HepG2 (cell line): Measurements from ENCODE around the gene RTP2. TPM values are rescaled to one million over a fixed set of nuclear protein-coding genes. Genes with fewer than 3 reads are reported as not detected.

Source experiments
- CCDC6 ChIP-seq: sonication (generic); formaldehyde crosslinking; IDR thresholded peaks from 2 replicates; pipeline ENCODE4 v1.8.1; 2022; ENCODE audit warnings: mild to moderate bottlenecking, missing genetic modification reagents, moderate library complexity
- HMGA1 ChIP-seq: sonication (generic); formaldehyde crosslinking; conservative IDR thresholded peaks from 2 replicates; pipeline ENCODE4 v1.4.0; 2020; ENCODE audit warnings: missing genetic modification reagents
- MED8 ChIP-seq: sonication (generic); formaldehyde crosslinking; IDR thresholded peaks from 2 replicates; pipeline ENCODE4 v1.8.1; 2023; ENCODE audit warnings: mild to moderate bottlenecking, missing genetic modification reagents; ENCODE audit not compliant: insufficient replicate concordance
- RXRA ChIP-seq: sonication (generic); formaldehyde crosslinking; IDR thresholded peaks from 2 replicates; pipeline ENCODE4 v1.5.1; 2020; ENCODE audit warnings: missing genetic modification reagents
- SP4 ChIP-seq: sonication (generic); formaldehyde crosslinking; IDR thresholded peaks from 2 replicates; pipeline ENCODE4 v1.8.1; 2023; ENCODE audit warnings: mild to moderate bottlenecking, missing genetic modification reagents
- TBL1XR1 ChIP-seq: fragments of 150-350 bp; IDR thresholded peaks from 2 replicates; pipeline ENCODE4 v1.6.1; 2014; ENCODE audit warnings: borderline replicate concordance, low read length; ENCODE audit not compliant: partially characterized antibody
- ZNF367 ChIP-seq: sonication (generic); formaldehyde crosslinking; IDR thresholded peaks from 2 replicates; pipeline ENCODE4 v1.4.0; 2020; ENCODE audit warnings: missing genetic modification reagents, borderline replicate concordance
- ZNF614 ChIP-seq: IDR thresholded peaks from 2 replicates; pipeline ENCODE4 v1.6.1; 2018; ENCODE audit warnings: missing biosample characterization, missing genetic modification reagents, inconsistent platforms, borderline replicate concordance
- ZNF790 ChIP-seq: sonication (generic); formaldehyde crosslinking; IDR thresholded peaks from 2 replicates; pipeline ENCODE4 v1.8.0; 2022; ENCODE audit warnings: missing genetic modification reagents, mild to moderate bottlenecking, borderline replicate concordance
- polyA plus RNA-seq, 8 experiments: library from polyadenylated mRNA; depleted of rRNA in 3 of 8; stranded (reverse) in 7 of 8; unstranded in 1 of 8; fragments of >200 nt; fragmentation: Illumina TruSeq in 4 of 8; extraction: Trizol in 4 of 8; gene quantifications; 2 replicates each; pipeline versions ENCODE4 v1.2.1 to v1.2.3, GENCODE V29; 2011 to 2016; ENCODE audit warnings: low read depth in 4 of 8, missing spikeins in 1 of 8, mixed read lengths in 1 of 8; ENCODE audit not compliant: insufficient read depth in 1 of 8
- total RNA-seq, 5 experiments: library from RNA; depleted of rRNA; stranded (reverse); fragments of >200 nt; fragmentation: Illumina TruSeq; extraction: Trizol; gene quantifications; 2 replicates each; pipeline ENCODE4 v1.2.3, GENCODE V29; 2016; ENCODE audit warnings: low read depth in 1 of 5
- TF ChIP-seq, protein P1 (sequence below): sonication (generic); formaldehyde crosslinking; IDR thresholded peaks from 2 replicates; pipeline ENCODE4 v1.5.1; 2020; ENCODE audit warnings: mild to moderate bottlenecking, moderate library complexity, missing genetic modification reagents
- TF ChIP-seq, protein P2 (sequence below): sonication (generic); formaldehyde crosslinking; IDR thresholded peaks from 2 replicates; pipeline ENCODE4 v1.9.0; 2022; ENCODE audit warnings: missing genetic modification reagents, mild to moderate bottlenecking, borderline replicate concordance
- TF ChIP-seq, protein P3 (sequence below), 2 experiments: sonication (generic) in 1 of 2; formaldehyde crosslinking in 1 of 2; IDR thresholded peaks; 2 replicates each; pipeline versions ENCODE4 v1.4.0 to v1.6.1; 2018 to 2020; ENCODE audit warnings: missing genetic modification reagents in 2 of 2, borderline replicate concordance in 1 of 2, low read depth in 1 of 2, mild to moderate bottlenecking in 1 of 2, missing biosample characterization in 1 of 2
- TF ChIP-seq, protein P4 (sequence below): sonication (generic); formaldehyde crosslinking; IDR thresholded peaks from one replicate; pipeline ENCODE4 v1.5.1; 2020; ENCODE audit warnings: mild to moderate bottlenecking, missing genetic modification reagents; ENCODE audit errors: not compliant biosample characterization

RTP2 gene
- total and polyA plus RNA-seq, 2 of the 13 experiments (the other 11 are each of a cell fraction or from before 2014, with no cell fraction given) = not detected

DNA sequence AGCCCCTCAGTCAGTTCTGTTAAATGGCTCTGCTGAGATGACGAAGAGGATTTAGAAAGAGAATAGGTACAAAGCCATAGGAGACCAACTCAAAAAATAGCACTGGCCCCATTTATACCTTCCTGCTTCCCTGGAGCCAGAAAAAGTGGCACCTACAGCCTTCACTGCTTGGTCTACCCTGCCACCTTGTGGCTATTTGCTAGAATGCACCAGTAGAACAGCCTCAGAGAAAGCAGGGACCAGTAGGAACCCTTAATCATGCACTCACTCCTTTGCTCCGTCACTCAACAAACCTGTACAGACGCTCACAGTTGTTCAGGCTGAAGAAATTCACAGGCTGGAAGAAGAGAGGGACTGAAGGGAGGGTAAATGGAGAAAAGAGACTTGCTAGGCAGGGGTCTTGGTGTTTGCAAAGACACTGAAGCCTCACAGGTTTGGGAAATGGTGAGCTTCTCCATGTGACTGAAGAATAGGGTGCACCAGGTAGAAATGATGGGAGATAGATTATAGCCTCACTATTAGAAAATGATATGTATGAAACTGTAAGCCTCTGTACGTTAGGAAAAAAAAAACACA, 12.1 kb upstream of the RTP2 start (continued):
- TF ChIP-seq, protein P1, sequence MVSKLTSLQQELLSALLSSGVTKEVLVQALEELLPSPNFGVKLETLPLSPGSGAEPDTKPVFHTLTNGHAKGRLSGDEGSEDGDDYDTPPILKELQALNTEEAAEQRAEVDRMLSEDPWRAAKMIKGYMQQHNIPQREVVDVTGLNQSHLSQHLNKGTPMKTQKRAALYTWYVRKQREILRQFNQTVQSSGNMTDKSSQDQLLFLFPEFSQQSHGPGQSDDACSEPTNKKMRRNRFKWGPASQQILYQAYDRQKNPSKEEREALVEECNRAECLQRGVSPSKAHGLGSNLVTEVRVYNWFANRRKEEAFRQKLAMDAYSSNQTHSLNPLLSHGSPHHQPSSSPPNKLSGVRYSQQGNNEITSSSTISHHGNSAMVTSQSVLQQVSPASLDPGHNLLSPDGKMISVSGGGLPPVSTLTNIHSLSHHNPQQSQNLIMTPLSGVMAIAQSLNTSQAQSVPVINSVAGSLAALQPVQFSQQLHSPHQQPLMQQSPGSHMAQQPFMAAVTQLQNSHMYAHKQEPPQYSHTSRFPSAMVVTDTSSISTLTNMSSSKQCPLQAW (CRISPR knock-in tag) = 0 out of 2 replicates have a peak, but pooled peaks have one; percentile 15
- TF ChIP-seq SP4 = no peak
- TF ChIP-seq ZNF367 (CRISPR knock-in tag) = no peak
- TF ChIP-seq CCDC6 (CRISPR knock-in tag) = no peak
- TF ChIP-seq ZNF790 (CRISPR knock-in tag) = no peak
- TF ChIP-seq, protein P2, sequence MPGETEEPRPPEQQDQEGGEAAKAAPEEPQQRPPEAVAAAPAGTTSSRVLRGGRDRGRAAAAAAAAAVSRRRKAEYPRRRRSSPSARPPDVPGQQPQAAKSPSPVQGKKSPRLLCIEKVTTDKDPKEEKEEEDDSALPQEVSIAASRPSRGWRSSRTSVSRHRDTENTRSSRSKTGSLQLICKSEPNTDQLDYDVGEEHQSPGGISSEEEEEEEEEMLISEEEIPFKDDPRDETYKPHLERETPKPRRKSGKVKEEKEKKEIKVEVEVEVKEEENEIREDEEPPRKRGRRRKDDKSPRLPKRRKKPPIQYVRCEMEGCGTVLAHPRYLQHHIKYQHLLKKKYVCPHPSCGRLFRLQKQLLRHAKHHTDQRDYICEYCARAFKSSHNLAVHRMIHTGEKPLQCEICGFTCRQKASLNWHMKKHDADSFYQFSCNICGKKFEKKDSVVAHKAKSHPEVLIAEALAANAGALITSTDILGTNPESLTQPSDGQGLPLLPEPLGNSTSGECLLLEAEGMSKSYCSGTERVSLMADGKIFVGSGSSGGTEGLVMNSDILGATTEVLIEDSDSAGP = no peak
- TF ChIP-seq HMGA1 (CRISPR knock-in tag) = no peak
- TF ChIP-seq, protein P3, sequence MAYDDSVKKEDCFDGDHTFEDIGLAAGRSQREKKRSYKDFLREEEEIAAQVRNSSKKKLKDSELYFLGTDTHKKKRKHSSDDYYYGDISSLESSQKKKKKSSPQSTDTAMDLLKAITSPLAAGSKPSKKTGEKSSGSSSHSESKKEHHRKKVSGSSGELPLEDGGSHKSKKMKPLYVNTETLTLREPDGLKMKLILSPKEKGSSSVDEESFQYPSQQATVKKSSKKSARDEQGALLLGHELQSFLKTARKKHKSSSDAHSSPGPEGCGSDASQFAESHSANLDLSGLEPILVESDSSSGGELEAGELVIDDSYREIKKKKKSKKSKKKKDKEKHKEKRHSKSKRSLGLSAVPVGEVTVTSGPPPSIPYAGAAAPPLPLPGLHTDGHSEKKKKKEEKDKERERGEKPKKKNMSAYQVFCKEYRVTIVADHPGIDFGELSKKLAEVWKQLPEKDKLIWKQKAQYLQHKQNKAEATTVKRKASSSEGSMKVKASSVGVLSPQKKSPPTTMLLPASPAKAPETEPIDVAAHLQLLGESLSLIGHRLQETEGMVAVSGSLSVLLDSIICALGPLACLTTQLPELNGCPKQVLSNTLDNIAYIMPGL (CRISPR knock-in tag; IDR thresholded peaks at IDR 0.05; ENCODE audit: borderline replicate concordance in 1 of 2, low read depth in 1 of 2) = peak in 1 of 2 experiments; percentile 9; a peak in 1 of 4 replicates
- TF ChIP-seq, protein P4, sequence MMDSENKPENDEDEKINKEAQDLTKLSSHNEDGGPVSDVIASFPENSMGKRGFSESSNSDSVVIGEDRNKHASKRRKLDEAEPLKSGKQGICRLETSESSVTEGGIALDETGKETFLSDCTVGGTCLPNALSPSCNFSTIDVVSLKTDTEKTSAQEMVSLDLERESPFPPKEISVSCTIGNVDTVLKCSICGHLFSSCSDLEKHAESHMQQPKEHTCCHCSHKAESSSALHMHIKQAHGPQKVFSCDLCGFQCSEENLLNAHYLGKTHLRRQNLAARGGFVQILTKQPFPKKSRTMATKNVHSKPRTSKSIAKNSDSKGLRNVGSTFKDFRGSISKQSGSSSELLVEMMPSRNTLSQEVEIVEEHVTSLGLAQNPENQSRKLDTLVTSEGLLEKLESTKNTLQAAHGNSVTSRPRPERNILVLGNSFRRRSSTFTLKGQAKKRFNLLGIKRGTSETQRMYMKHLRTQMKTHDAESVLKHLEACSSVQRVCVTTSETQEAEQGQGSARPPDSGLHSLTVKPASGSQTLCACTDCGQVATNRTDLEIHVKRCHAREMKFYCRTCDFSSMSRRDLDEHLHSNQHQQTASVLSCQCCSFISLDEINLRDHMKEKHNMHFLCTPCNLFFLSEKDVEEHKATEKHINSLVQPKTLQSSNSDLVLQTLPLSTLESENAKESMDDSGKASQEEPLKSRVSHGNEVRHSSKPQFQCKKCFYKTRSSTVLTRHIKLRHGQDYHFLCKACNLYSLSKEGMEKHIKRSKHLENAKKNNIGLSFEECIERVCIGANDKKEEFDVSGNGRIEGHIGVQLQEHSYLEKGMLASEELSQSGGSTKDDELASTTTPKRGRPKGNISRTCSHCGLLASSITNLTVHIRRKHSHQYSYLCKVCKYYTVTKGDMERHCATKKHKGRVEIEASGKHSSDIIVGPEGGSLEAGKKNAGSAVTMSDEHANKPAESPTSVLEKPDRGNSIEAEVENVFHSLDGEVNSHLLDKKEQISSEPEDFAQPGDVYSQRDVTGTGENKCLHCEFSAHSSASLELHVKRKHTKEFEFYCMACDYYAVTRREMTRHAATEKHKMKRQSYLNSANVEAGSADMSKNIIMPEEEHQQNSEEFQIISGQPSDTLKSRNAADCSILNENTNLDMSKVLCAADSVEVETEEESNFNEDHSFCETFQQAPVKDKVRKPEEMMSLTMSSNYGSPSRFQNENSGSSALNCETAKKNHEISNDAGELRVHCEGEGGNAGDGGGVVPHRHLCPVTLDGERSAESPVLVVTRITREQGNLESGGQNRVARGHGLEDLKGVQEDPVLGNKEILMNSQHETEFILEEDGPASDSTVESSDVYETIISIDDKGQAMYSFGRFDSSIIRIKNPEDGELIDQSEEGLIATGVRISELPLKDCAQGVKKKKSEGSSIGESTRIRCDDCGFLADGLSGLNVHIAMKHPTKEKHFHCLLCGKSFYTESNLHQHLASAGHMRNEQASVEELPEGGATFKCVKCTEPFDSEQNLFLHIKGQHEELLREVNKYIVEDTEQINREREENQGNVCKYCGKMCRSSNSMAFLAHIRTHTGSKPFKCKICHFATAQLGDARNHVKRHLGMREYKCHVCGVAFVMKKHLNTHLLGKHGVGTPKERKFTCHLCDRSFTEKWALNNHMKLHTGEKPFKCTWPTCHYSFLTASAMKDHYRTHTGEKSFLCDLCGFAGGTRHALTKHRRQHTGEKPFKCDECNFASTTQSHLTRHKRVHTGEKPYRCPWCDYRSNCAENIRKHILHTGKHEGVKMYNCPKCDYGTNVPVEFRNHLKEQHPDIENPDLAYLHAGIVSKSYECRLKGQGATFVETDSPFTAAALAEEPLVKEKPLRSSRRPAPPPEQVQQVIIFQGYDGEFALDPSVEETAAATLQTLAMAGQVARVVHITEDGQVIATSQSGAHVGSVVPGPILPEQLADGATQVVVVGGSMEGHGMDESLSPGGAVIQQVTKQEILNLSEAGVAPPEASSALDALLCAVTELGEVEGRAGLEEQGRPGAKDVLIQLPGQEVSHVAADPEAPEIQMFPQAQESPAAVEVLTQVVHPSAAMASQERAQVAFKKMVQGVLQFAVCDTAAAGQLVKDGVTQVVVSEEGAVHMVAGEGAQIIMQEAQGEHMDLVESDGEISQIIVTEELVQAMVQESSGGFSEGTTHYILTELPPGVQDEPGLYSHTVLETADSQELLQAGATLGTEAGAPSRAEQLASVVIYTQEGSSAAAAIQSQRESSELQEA (CRISPR knock-in tag) = no peak
- TF ChIP-seq ZNF614 (CRISPR knock-in tag) = 0 out of 2 replicates have a peak, but pooled peaks have one; percentile 42
- TF ChIP-seq RXRA = no peak
- no peak for TF ChIP-seq MED8 (CRISPR knock-in tag)
- no peak for TF ChIP-seq TBL1XR1
